Gastrocnemius medialis (tissue), 4 donors: ENCODE results near the gene HPS1. TPM values are rescaled to one million over a fixed set of nuclear protein-coding genes. Genes with fewer than 3 reads are reported as not detected.

Experiments used
- ATAC-seq, 2 donors: fragments of 150-250 bp; one replicate each; pipeline ENCODE4 v1.9.1; 2016
- DNase-seq, 2 donors: peaks; one replicate each; pipeline ENCODE4 v3.0.0-alpha.2; 2019
- H3K27ac ChIP-seq, 4 donors: fragments of 200-600 bp; sonication (generic); 1 replicate in 1 of 4; 2 replicates in 3 of 4; pipeline ENCODE4 v1.5.1; 2016 to 2018; ENCODE audit warnings: mild to moderate bottlenecking in 2 of 4, moderate library complexity in 1 of 4
- H3K27me3 ChIP-seq, 3 donors: fragments of 200-600 bp; sonication (generic) in 2 of 3; 1 replicate in 1 of 3; 2 replicates in 2 of 3; pipeline versions ENCODE4 v1.5.1 to v1.6.0; 2016 to 2019; ENCODE audit warnings: mild to moderate bottlenecking in 1 of 3, moderate library complexity in 1 of 3
- H3K36me3 ChIP-seq, 2 donors: fragments of 200-600 bp; sonication (generic) in 1 of 2; one replicate each; pipeline ENCODE4 v1.5.1; 2017 to 2018
- H3K4me1 ChIP-seq, 2 donors: fragments of 200-600 bp; sonication (generic) in 1 of 2; one replicate each; pipeline ENCODE4 v1.5.1; 2016 to 2017; ENCODE audit warnings: mild to moderate bottlenecking in 2 of 2
- H3K4me3 ChIP-seq, 4 donors: fragments of 200-600 bp; sonication (generic) in 3 of 4; 1 replicate in 1 of 4; 2 replicates in 3 of 4; pipeline ENCODE4 v1.5.1; 2016 to 2019; ENCODE audit warnings: mild to moderate bottlenecking in 2 of 4
- H3K9me3 ChIP-seq, 3 donors: fragments of 200-600 bp; sonication (generic) in 2 of 3; 1 replicate in 1 of 3; 2 replicates in 2 of 3; pipeline ENCODE4 v1.5.1; 2016 to 2019
- POLR2A ChIP-seq, 2 donors: fragments of 450-650 bp; IDR thresholded peaks; one replicate each; pipeline ENCODE4 v1.6.1; 2017; ENCODE audit warnings: antibody characterized with exemption in 2 of 2, mild to moderate bottlenecking in 2 of 2, moderate library complexity in 2 of 2
- in situ Hi-C, 4 donors: fragments of 200-750 bp; cut with MboI; loops; one replicate each; pipeline versions ENCODE4 v1.15.0 to v1.8.0; 2017; ENCODE audit warnings: low sequenced_read_pairs in 4 of 4
- intact Hi-C: fragments of 100-400 bp; cut with DNase I; formaldehyde crosslinking; loops from one replicate; pipeline ENCODE4 v1.15.1; 2023; ENCODE audit warnings: low total_unique reads
- total RNA-seq, 4 donors: library from RNA; depleted of rRNA; stranded (reverse); fragments of >200 nt; gene quantifications; one replicate each; pipeline versions ENCODE4 v1.1.0 to v1.2.3, GENCODE V29; 2016
- TF ChIP-seq, protein P1 (sequence below), 5 experiments: fragments of 450-650 bp in 3 of 5; fragments of 200-600 bp in 2 of 5; sonication (generic) in 2 of 5; IDR thresholded peaks in 4 of 5; conservative IDR thresholded peaks in 1 of 5; 1 replicate in 4 of 5; 2 replicates in 1 of 5; pipeline ENCODE4 v1.5.1; 2016 to 2019; ENCODE audit warnings: antibody characterized with exemption in 5 of 5, mild to moderate bottlenecking in 3 of 5, moderate library complexity in 3 of 5

Gene HPS1
- total RNA-seq, 4 donors from 2014 or later = 10.6 to 26.0 (median 18.3) TPM

GRCh38 chr10:98423691-98424120 is 23.0 kb downstream of the HPS1 start:
- Histone ChIP-seq H3K27me3 (no peaks in the 10 kb centered on the region), H3K9me3 (no peaks in the 10 kb centered on the region), H3K4me1 (no peaks in the 10 kb centered on the region), H3K4me3 (no peak overlapping the region), H3K36me3 (peaks cover 0 to 28% of the 10 kb centered on the region in 2 donors), H3K27ac (no peak overlapping the region)
- in situ Hi-C loops = no loop called here
- no peak for TF ChIP-seq POLR2A (IDR thresholded peaks at IDR 0.05)
- TF ChIP-seq, protein P1, sequence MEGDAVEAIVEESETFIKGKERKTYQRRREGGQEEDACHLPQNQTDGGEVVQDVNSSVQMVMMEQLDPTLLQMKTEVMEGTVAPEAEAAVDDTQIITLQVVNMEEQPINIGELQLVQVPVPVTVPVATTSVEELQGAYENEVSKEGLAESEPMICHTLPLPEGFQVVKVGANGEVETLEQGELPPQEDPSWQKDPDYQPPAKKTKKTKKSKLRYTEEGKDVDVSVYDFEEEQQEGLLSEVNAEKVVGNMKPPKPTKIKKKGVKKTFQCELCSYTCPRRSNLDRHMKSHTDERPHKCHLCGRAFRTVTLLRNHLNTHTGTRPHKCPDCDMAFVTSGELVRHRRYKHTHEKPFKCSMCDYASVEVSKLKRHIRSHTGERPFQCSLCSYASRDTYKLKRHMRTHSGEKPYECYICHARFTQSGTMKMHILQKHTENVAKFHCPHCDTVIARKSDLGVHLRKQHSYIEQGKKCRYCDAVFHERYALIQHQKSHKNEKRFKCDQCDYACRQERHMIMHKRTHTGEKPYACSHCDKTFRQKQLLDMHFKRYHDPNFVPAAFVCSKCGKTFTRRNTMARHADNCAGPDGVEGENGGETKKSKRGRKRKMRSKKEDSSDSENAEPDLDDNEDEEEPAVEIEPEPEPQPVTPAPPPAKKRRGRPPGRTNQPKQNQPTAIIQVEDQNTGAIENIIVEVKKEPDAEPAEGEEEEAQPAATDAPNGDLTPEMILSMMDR (IDR thresholded peaks at IDR 0.05 in 4 of 5, conservative IDR thresholded peaks at IDR 0.05 in 1 of 5) = no peak
- ATAC-seq (no peak), DNase-seq (no peak)
- intact Hi-C loops = no loop called here

GRCh38 chr10:98422182-98422581 is 24.6 kb downstream of the HPS1 start:
- intact Hi-C loops = no loop called here
- in situ Hi-C loops = no loop called here
- DNase-seq (no peak), ATAC-seq (no peak)
- no peak overlapping the region for H3K4me3 ChIP-seq
- peaks cover 0 to 25% of the 10 kb centered on the region in 2 donors for H3K36me3 ChIP-seq
- H3K9me3 ChIP-seq = no peaks in the 10 kb centered on the region
- H3K4me1 ChIP-seq = no peaks in the 10 kb centered on the region
- no peak for TF ChIP-seq POLR2A (IDR thresholded peaks at IDR 0.05)
- TF ChIP-seq, protein P1 (IDR thresholded peaks at IDR 0.05 in 4 of 5, conservative IDR thresholded peaks at IDR 0.05 in 1 of 5) = no peak
- no peaks in the 10 kb centered on the region for H3K27me3 ChIP-seq
- H3K27ac ChIP-seq = no peak overlapping the region

DNA sequence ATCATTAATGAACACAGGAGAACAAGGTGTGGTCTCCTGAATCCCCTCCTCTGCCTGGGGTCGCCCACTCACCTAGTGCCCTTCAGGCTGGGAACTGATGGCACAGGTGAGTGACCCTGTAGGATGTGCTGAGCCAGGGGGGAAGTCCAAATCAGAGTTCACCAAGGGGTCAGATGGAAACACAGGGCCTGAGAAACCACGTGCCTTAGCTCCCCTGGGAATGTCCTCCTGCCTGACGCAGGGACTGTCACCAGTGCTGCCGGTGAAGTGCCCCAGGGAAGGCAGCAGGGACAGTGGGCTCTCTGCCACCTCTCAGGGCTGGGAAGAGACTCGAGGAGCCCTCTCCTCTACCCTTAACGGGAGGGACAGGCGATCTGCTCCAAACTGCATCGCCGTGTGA is 25.9 kb downstream of the HPS1 start:
- H3K4me3 ChIP-seq = no peak overlapping the region
- DNase-seq (no peak), ATAC-seq (no peak)
- H3K27me3 ChIP-seq = no peaks in the 10 kb centered on the region
- intact Hi-C loops = no loop called here
- TF ChIP-seq, protein P1 (IDR thresholded peaks at IDR 0.05 in 4 of 5, conservative IDR thresholded peaks at IDR 0.05 in 1 of 5) = no peak
- TF ChIP-seq POLR2A (IDR thresholded peaks at IDR 0.05) = no peak
- H3K9me3 ChIP-seq = no peaks in the 10 kb centered on the region
- peaks cover 0 to 16% of the 10 kb centered on the region in 2 donors for H3K36me3 ChIP-seq
- peaks cover 0 to 3% of the 10 kb centered on the region in 2 donors for H3K4me1 ChIP-seq
- in situ Hi-C loops = no loop called here
- H3K27ac ChIP-seq = no peak overlapping the region

DNA sequence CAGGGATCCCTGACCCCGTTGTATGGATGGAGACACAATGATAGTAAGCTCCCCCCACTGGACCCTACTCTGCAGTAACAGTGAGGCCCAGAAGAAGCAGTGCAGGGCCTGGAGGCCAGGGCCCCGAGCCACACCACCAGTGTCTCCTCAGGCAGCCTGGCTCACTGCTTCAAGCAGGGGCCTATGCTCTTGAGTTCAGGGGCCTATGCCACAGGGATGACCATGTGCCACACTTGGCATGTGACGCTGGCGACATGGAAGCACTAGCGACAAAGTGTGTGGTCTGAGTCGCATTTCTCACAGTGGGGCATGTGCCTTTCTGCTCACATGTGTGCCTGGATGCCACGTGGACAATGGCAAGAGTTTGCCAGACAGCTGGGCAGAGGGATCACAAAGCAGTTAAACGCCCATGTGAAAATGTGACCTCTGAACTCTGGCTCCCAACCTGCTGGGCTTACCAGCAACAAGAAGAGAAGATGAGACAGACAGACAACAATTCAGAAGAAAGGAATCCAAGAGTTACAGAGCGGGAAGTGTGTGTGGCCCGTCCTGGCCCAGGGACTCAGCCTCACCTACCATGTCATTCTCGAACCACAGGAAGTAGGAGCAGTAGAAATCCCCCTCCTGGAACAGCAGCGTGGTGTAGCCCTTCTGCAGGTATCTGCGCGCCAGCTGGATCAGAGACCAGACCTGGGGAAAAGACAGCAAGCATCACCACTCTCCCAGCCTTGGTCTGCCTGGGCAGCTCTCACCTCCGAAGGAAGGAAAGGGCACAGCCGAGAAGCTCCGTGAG is 27.1 kb downstream of the HPS1 start:
- intact Hi-C loops = no loop called here
- Histone ChIP-seq H3K27me3 (no peaks in the 10 kb centered on the region), H3K4me3 (no peak overlapping the region), H3K4me1 (peaks cover 8 to 10% of the 10 kb centered on the region in 2 donors), H3K9me3 (no peaks in the 10 kb centered on the region), H3K27ac (no peak overlapping the region), H3K36me3 (peaks cover 0 to 13% of the 10 kb centered on the region in 2 donors)
- TF ChIP-seq, protein P1 (IDR thresholded peaks at IDR 0.05 in 4 of 5, conservative IDR thresholded peaks at IDR 0.05 in 1 of 5) = no peak
- no peak for TF ChIP-seq POLR2A (IDR thresholded peaks at IDR 0.05)
- DNase-seq (no peak), ATAC-seq (no peak)
- in situ Hi-C loops = no loop called here
